HepG2 (cell line): Measurements from ENCODE around the gene TANGO2.

Source experiments
- ZNF350 ChIP-seq: sonication (generic); formaldehyde crosslinking; IDR thresholded peaks from 2 replicates; pipeline ENCODE4 v1.4.0; 2020; ENCODE audit warnings: mild to moderate bottlenecking, low read depth, missing genetic modification reagents, borderline replicate concordance
- TF ChIP-seq, protein P1 (sequence below): sonication (generic); formaldehyde crosslinking; IDR thresholded peaks from 2 replicates; pipeline ENCODE4 v1.8.0; 2022; ENCODE audit warnings: mild to moderate bottlenecking, missing genetic modification reagents

DNA sequence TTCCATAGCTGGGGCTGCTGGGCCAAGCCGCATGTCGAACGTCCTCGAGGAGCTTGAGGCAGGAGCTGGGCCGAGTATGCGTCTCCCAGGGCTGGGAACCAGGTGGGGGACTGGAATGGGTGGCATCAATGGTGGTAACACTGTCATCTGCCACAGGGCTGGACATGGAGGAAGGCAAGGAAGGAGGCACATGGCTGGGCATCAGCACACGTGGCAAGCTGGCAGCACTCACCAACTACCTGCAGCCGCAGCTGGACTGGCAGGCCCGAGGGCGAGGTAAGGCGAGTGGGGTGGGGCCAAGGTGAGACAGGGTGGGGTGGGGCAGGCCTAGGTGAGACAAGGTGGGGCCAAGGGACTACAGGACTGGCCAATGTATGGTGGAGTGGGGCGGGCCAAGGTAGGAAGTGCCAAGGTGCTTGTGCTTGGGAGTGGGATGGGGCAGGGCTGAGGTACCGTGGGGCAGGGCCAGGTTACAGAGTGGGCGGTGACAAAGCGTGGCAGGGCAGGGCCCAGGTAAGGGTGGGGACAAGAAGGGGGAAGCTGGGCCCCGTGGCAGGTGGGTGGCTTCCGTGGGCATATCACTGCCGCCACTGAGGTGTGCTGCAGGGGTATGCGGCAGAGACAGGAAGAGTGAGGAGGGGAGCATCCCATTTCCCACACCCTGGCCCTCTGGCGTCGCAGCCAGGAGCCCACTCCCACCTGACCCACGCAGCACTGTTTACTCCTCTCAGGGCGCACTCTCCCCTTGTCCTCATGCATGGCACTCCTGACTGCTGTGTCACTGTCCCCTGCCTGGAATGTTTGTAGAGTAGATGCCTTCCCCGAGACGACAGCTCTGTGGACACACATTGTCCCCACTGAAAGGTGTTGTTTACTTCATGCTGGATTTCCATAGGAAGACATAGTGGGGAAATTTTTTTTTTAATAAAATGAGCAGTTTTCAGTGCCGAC lies 31.7 kb downstream of the TANGO2 start:
- TF ChIP-seq, protein P1, sequence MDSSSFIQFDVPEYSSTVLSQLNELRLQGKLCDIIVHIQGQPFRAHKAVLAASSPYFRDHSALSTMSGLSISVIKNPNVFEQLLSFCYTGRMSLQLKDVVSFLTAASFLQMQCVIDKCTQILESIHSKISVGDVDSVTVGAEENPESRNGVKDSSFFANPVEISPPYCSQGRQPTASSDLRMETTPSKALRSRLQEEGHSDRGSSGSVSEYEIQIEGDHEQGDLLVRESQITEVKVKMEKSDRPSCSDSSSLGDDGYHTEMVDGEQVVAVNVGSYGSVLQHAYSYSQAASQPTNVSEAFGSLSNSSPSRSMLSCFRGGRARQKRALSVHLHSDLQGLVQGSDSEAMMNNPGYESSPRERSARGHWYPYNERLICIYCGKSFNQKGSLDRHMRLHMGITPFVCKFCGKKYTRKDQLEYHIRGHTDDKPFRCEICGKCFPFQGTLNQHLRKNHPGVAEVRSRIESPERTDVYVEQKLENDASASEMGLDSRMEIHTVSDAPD (CRISPR knock-in tag), result no peak
- no peak for TF ChIP-seq ZNF350
